PC-9 (cell line): ENCODE results near the gene BCL3. TPM values are rescaled to one million over a fixed set of nuclear protein-coding genes. Genes with fewer than 3 reads are reported as not detected.

Experiments used
- BruUV-seq: library from RNA; stranded (reverse); fragments of 400-500 nt; replicated peaks from 2 replicates; lab custom pipeline; 2021; lab: Mats Ljungman, UMichigan
- CTCF ChIA-PET: fragments of 300-600 bp; sonication (Branson Sonifier 250); formaldehyde crosslinking; loops from one replicate; lab custom pipeline; 2022; ENCODE audit warnings: antibody characterized with exemption; lab: Charles Lee
- POLR2A ChIA-PET: fragments of 300-600 bp; sonication (Branson Sonifier 250); formaldehyde crosslinking; loops from one replicate; lab custom pipeline; 2022; ENCODE audit warnings: antibody characterized with exemption; ENCODE audit not compliant: unreplicated experiment; lab: Charles Lee
- DNase-seq, 2 experiments: peaks; one replicate each; pipeline versions ENCODE4 v3.0.0 to v3.0.0-alpha.2; 2015 to 2022; ENCODE audit warnings: mixed read lengths in 1 of 2
- H2AFZ ChIP-seq: fragments of 200-600 bp; sonication (generic); 2 replicates; pipeline ENCODE4 v1.8.1; 2017; ENCODE audit warnings: antibody characterized with exemption
- H3F3A ChIP-seq: fragments of 200-600 bp; sonication (generic); 2 replicates; pipeline ENCODE4 v1.8.1; 2017; ENCODE audit warnings: antibody characterized with exemption, mild to moderate bottlenecking, low read depth; ENCODE audit not compliant: insufficient read depth
- H3K27ac ChIP-seq: fragments of 200-600 bp; sonication (generic); 2 replicates; pipeline ENCODE4 v1.6.1; 2016; ENCODE audit warnings: mixed run types
- H3K27me3 ChIP-seq: fragments of 200-600 bp; sonication (generic); 2 replicates; pipeline ENCODE4 v1.6.1; 2016; ENCODE audit warnings: low read depth, mixed run types; ENCODE audit not compliant: insufficient read depth
- H3K36me3 ChIP-seq: fragments of 200-600 bp; sonication (generic); 2 replicates; pipeline ENCODE4 v1.6.1; 2016; ENCODE audit warnings: low read depth, mixed run types
- H3K4me1 ChIP-seq: fragments of 200-600 bp; sonication (generic); replicated peaks from 2 replicates; pipeline ENCODE4 v1.6.1; 2016; ENCODE audit warnings: mixed run types; ENCODE audit not compliant: insufficient read depth
- H3K4me2 ChIP-seq: fragments of 200-600 bp; sonication (generic); 2 replicates; pipeline ENCODE4 v1.6.1; 2017; ENCODE audit warnings: mixed run types
- H3K4me3 ChIP-seq: fragments of 200-600 bp; sonication (generic); 2 replicates; pipeline ENCODE4 v1.6.1; 2016; ENCODE audit warnings: mixed run types
- H3K79me2 ChIP-seq: fragments of 200-600 bp; sonication (generic); 2 replicates; pipeline ENCODE4 v1.6.1; 2017; ENCODE audit warnings: low read depth, mixed run types
- H3K9me2 ChIP-seq: fragments of 200-600 bp; sonication (generic); 2 replicates; pipeline ENCODE4 v1.8.1; 2017; ENCODE audit warnings: mild to moderate bottlenecking; ENCODE audit not compliant: insufficient read depth
- H3K9me3 ChIP-seq: fragments of 200-600 bp; sonication (generic); 2 replicates; pipeline ENCODE4 v1.8.1; 2016; ENCODE audit warnings: low read depth; ENCODE audit not compliant: insufficient read depth
- H4K20me1 ChIP-seq: fragments of 200-600 bp; sonication (generic); 2 replicates; pipeline ENCODE4 v1.8.1; 2017; ENCODE audit not compliant: insufficient read depth
- CTCF ChIP-seq: fragments of 200-600 bp; sonication (generic); conservative IDR thresholded peaks from 2 replicates; pipeline ENCODE4 v1.6.1; 2017; ENCODE audit warnings: mixed run types, antibody characterized with exemption, mild to moderate bottlenecking, moderate library complexity
- EZH2 ChIP-seq: fragments of 200-600 bp; sonication (generic); IDR thresholded peaks from 2 replicates; pipeline ENCODE4 v1.8.0; 2017; ENCODE audit warnings: antibody characterized with exemption, low read depth
- intact Hi-C: fragments of 100-400 bp; cut with micrococcal nuclease; formaldehyde crosslinking; loops from one replicate; pipeline ENCODE4 v1.10.0; 2022; ENCODE audit not compliant: unreplicated experiment
- total RNA-seq: library from RNA; stranded (reverse); gene quantifications from 2 replicates; pipeline ENCODE4 v1.2.3, GENCODE V29; 2021

Gene BCL3
- total RNA-seq, 1 experiment from 2014 or later = 36.1 TPM

GRCh38 chr19:44799627-44800346 is 51.3 kb downstream of the BCL3 start:
- Histone ChIP-seq H3K9me3 (no peaks in the 10 kb centered on the region), H3K79me2 (no peaks in the 10 kb centered on the region), H3F3A (peaks cover 75% of the 10 kb centered on the region), H3K27ac (no peak overlapping the region), H3K27me3 (no peaks in the 10 kb centered on the region), H3K4me1 (peaks cover 22% of the 10 kb centered on the region), H2AFZ (no peak overlapping the region), H3K36me3 (peaks cover 13% of the 10 kb centered on the region), H3K9me2 (no peaks in the 10 kb centered on the region), H4K20me1 (peaks cover 6% of the 10 kb centered on the region; the same call in 1 of the 2 replicates), H3K4me2 (no peak overlapping the region), H3K4me3 (no peak overlapping the region)
- BruUV-seq = no TSS peak
- ChIA-PET CTCF (no interaction called here), POLR2A (no interaction called here)
- intact Hi-C loops = no loop called here
- TF ChIP-seq CTCF (no peak), EZH2 (no peak)
- no peak for DNase-seq

- Histone ChIP-seq H3K4me1 (peaks cover 22% of the 10 kb centered on the region), H3K27me3 (no peaks in the 10 kb centered on the region), H3K27ac (no peak overlapping the region), H3K4me2 (no peak overlapping the region), H3F3A (peaks cover 76% of the 10 kb centered on the region), H3K79me2 (no peaks in the 10 kb centered on the region), H3K4me3 (no peak overlapping the region), H3K9me2 (no peaks in the 10 kb centered on the region), H3K9me3 (no peaks in the 10 kb centered on the region), H2AFZ (no peak overlapping the region), H4K20me1 (peaks cover 6% of the 10 kb centered on the region; the same call in 1 of the 2 replicates), H3K36me3 (peaks cover 6% of the 10 kb centered on the region)
- intact Hi-C loops = no loop called here
- no TSS peak for BruUV-seq
- ChIA-PET POLR2A (no interaction called here), CTCF (no interaction called here)
- TF ChIP-seq CTCF (peak; percentile 97), EZH2 (no peak)
- DNase-seq = peak; percentile 73 to 85
Observed at GRCh38 chr19:44800461-44800860, 52.0 kb downstream of the BCL3 start.

GRCh38 chr19:44803442-44804428 is 55.2 kb downstream of the BCL3 start:
- POLR2A ChIA-PET = interaction anchor here (0.5 to 0.7 kb wide), 6 partner anchors 18 to 752 kb away, joined by 3 to 14 read pairs (median 8); no protein-coding TSS in a partner anchor
- Histone ChIP-seq H2AFZ (no peak overlapping the region), H3K36me3 (no peaks in the 10 kb centered on the region), H3K4me3 (no peak overlapping the region), H3K79me2 (no peaks in the 10 kb centered on the region), H3K9me3 (no peaks in the 10 kb centered on the region), H3K4me1 (peaks cover 48% of the 10 kb centered on the region), H4K20me1 (peaks cover 6% of the 10 kb centered on the region; the same call in 1 of the 2 replicates), H3F3A (peaks cover 80% of the 10 kb centered on the region), H3K27me3 (no peaks in the 10 kb centered on the region), H3K9me2 (no peaks in the 10 kb centered on the region), H3K4me2 (peak overlapping the region; percentile 33), H3K27ac (no peak overlapping the region)
- peak; percentile 80 to 81 for DNase-seq
- intact Hi-C loops = no loop called here
- BruUV-seq = no TSS peak
- TF ChIP-seq CTCF (no peak), EZH2 (no peak)
- CTCF ChIA-PET = interaction anchor here (0.5 to 1.2 kb wide), 7 partner anchors 26 to 133 kb away, joined by 3 to 17 read pairs (median 4); partner anchors contain the start of gene NECTIN2
